K562 (cell line): Measurements from ENCODE around the gene MED15. TPM values are rescaled to one million over a fixed set of nuclear protein-coding genes. Genes with fewer than 3 reads are reported as not detected.
A peak's percentile ranks its signal among the peaks of the same experiment; 100 is the strongest.

ENCODE experiments used
- CBFB ChIP-seq: sonication (generic); formaldehyde crosslinking; IDR thresholded peaks from 2 replicates; pipeline ENCODE4 v1.4.0; 2020; ENCODE audit warnings: mild to moderate bottlenecking, missing genetic modification reagents
- CBX3 ChIP-seq, 2 experiments: IDR thresholded peaks; 1 replicate in 1 of 2; 2 replicates in 1 of 2; pipeline ENCODE4 v1.6.1; 2012; ENCODE audit warnings: inconsistent platforms in 2 of 2, low read length in 2 of 2, borderline replicate concordance in 1 of 2, control low read depth in 1 of 2
- CHD7 ChIP-seq: fragments of 200-600 bp; sonication (generic); IDR thresholded peaks from one replicate; pipeline ENCODE4 v1.6.1; 2012; ENCODE audit warnings: mild to moderate bottlenecking, low read depth, low read length, inconsistent platforms
- CREB3L1 ChIP-seq: fragments of 450-650 bp; IDR thresholded peaks from 2 replicates; pipeline ENCODE4 v1.6.1; 2014; ENCODE audit warnings: low read depth, mild to moderate bottlenecking, moderate library complexity, borderline replicate concordance
- HLTF ChIP-seq: fragments of 450-650 bp; IDR thresholded peaks from 2 replicates; pipeline ENCODE4 v1.6.1; 2016
- PHB2 ChIP-seq: fragments of 450-650 bp; IDR thresholded peaks from 2 replicates; pipeline ENCODE4 v1.6.1; 2017; ENCODE audit warnings: low read depth
- POLR2AphosphoS5 ChIP-seq: IDR thresholded peaks from 2 replicates; pipeline ENCODE4 v1.6.1; 2011; ENCODE audit warnings: mild to moderate bottlenecking, low read depth, low read length, moderate library complexity; ENCODE audit not compliant: control insufficient read depth, insufficient read depth
- SRSF7 ChIP-seq: fragments of 200-400 bp; formaldehyde crosslinking; optimal IDR thresholded peaks from 2 replicates; pipeline ENCODE3; 2017; ENCODE audit warnings: mild to moderate bottlenecking, low read depth, low read length
- TEAD1 ChIP-seq, 2 experiments: fragments of 450-650 bp in 1 of 2; sonication (generic) in 1 of 2; formaldehyde crosslinking; IDR thresholded peaks; 2 replicates each; pipeline versions ENCODE4 v1.4.0 to v1.8.0; 2020 to 2022; ENCODE audit warnings: mild to moderate bottlenecking in 2 of 2, missing genetic modification reagents in 1 of 2
- ZNF280B ChIP-seq: fragments of 250-450 bp; sonication (Bioruptor Pico); IDR thresholded peaks from 2 replicates; pipeline ENCODE4 v1.5.1; 2021; ENCODE audit warnings: mild to moderate bottlenecking
- ZNF324 ChIP-seq: fragments of 250-450 bp; sonication (Bioruptor Pico); IDR thresholded peaks from 2 replicates; pipeline ENCODE4 v1.4.0; 2020; ENCODE audit warnings: mild to moderate bottlenecking
- polyA plus RNA-seq, 8 experiments: library from polyadenylated mRNA; depleted of rRNA in 4 of 8; stranded (reverse) in 5 of 8; unstranded in 3 of 8; fragments of >200 nt; fragmentation: Nextera tagmentation in 2 of 8; fragmentation: Illumina TruSeq in 1 of 8; extraction: Ambion mirVana in 2 of 8; extraction: Trizol in 1 of 8; gene quantifications; 2 replicates each; pipeline versions ENCODE4 v1.2.1 to v1.2.3, GENCODE V29; 2011 to 2014; ENCODE audit warnings: inconsistent platforms in 1 of 8, missing spikeins in 1 of 8
- total RNA-seq, 7 experiments: library from RNA; depleted of rRNA in 6 of 7; stranded (reverse); fragments of >200 nt in 6 of 7; fragmentation: Illumina TruSeq in 2 of 7; extraction: Trizol in 2 of 7; gene quantifications; 2 replicates each; pipeline versions ENCODE4 v1.2.1 to v1.2.3, GENCODE V29; 2011 to 2021; ENCODE audit warnings: low replicate concordance in 1 of 7
- TF ChIP-seq, protein P1 (sequence below): fragments of 450-650 bp; IDR thresholded peaks from 2 replicates; pipeline ENCODE4 v1.6.1; 2017; ENCODE audit warnings: mild to moderate bottlenecking, moderate library complexity

MED15 gene
- total and polyA plus RNA-seq, 9 of the 15 experiments (the other 6 are each of a cell fraction or from before 2014, with no cell fraction given), result 4.0 to 271 (median 60.1) TPM

DNA sequence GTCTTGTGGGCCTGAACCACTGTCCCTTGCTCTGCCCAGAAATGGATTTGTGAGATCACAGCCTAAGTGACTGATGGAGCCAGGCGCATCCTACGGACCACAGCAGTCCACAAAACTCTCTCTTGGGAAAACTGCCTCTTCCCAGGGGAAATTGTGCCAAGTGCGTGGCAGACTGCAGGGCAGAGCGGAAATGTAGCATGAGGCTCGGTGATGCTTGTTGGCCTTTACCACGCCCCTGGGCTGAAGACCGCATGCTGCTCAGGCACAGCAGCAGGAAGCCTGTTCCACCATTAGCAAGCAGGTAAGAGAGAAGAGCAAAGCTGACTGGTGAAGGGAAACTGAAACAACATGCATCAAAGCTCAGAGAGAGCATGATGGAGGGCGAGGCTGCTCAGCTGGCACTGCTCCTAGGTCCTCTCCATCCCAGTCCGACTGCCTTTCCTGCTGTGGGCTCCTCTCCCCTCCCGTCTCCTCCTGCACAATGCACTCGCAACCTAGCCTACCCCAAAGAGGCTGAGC is 43.3 kb upstream of the MED15 start (continued):
- TF ChIP-seq SRSF7, result no peak
- no peak for TF ChIP-seq ZNF280B (CRISPR knock-in tag)
- TF ChIP-seq ZNF324, result no peak
- no peak for TF ChIP-seq POLR2AphosphoS5
- no peak for TF ChIP-seq CHD7
- TF ChIP-seq PHB2, result no peak
- TF ChIP-seq, protein P1, sequence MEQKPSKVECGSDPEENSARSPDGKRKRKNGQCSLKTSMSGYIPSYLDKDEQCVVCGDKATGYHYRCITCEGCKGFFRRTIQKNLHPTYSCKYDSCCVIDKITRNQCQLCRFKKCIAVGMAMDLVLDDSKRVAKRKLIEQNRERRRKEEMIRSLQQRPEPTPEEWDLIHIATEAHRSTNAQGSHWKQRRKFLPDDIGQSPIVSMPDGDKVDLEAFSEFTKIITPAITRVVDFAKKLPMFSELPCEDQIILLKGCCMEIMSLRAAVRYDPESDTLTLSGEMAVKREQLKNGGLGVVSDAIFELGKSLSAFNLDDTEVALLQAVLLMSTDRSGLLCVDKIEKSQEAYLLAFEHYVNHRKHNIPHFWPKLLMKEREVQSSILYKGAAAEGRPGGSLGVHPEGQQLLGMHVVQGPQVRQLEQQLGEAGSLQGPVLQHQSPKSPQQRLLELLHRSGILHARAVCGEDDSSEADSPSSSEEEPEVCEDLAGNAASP, result no peak
- TF ChIP-seq CREB3L1, result no peak
- no peak for TF ChIP-seq HLTF
- no peak for TF ChIP-seq CBX3 (IDR thresholded peaks at IDR 0.05; ENCODE audit: borderline replicate concordance in 1 of 2, low read length in 2 of 2)
- TF ChIP-seq CBFB, result peak; percentile 81
- no peak for TF ChIP-seq TEAD1 (CRISPR knock-in tag; IDR thresholded peaks at IDR 0.05)
